ENCODE data around the gene TBX20. TPM values are rescaled to one million over a fixed set of nuclear protein-coding genes. Genes with fewer than 3 reads are reported as not detected.
A peak's percentile ranks its signal among the peaks of the same experiment; 100 is the strongest.

The TBX20 gene
- total and polyA plus RNA-seq, 2 of the 8 experiments (the other 6 are each of a cell fraction or from before 2014, with no cell fraction given) = 0.08 to 0.26 TPM

DNA sequence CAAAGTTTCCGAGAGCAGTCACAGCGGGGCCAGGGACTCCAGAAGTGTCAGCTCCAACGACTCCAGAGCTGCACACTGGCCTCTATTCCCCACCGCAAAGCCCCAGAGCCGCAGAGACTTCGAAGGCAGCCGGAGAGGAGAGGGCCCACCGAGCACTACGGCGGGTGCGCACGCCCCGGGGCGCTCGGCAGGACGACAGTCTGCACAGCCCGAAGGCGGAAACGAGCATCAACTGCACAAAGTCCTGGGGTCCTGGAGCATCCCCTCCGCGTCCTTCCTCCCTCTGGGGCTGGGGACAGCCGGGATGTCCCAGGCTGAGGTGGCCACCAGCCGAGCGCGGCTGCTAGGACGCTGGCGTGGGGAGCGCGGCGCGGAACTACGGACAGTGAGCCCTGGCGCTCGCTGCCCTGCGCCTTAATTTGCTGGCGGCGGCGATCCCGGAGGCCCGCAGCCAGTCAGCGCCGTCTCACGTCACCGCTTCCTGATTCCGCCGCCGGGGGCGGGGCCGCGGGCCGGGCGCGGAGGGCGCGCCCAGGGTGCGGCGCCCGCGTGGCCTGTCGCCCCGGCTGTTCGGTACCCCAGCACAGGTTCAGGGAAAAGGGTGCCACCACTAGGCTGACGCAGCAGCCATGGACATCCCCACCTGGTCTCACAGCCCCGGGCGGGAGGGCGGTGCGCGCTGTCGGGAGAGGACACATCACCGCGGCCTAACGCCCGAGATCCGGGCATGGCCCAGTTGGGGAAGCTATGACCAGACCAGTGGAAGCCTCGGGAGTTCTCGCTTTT lies at the start of gene TBX20 (continued):
- peak; percentile 46 for TF ChIP-seq ASH2L (IDR thresholded peaks at IDR 0.05; ENCODE audit: low read length)
- TF ChIP-seq FOSL1 (IDR thresholded peaks at IDR 0.05; ENCODE audit: insufficient read depth, low read depth, low read length) = no peak
- no peak for TF ChIP-seq CHD2 (IDR thresholded peaks at IDR 0.05; ENCODE audit: low read length)
- TF ChIP-seq KDM5A (IDR thresholded peaks at IDR 0.05; ENCODE audit: low read length) = no peak
- TF ChIP-seq TBP (IDR thresholded peaks at IDR 0.05; ENCODE audit: low read depth, low read length) = no peak
- TF ChIP-seq, protein P1, sequence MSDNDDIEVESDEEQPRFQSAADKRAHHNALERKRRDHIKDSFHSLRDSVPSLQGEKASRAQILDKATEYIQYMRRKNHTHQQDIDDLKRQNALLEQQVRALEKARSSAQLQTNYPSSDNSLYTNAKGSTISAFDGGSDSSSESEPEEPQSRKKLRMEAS (IDR thresholded peaks at IDR 0.05) = peak; percentile 5
- TF ChIP-seq CEBPB (IDR thresholded peaks at IDR 0.05; ENCODE audit: low read depth, low read length) = no peak
- no peak for TF ChIP-seq MAFK (IDR thresholded peaks at IDR 0.05; ENCODE audit: low read depth, low read length)
- TF ChIP-seq KDM4A (IDR thresholded peaks at IDR 0.05; ENCODE audit: low read depth, low read length, severe bottlenecking) = peak; percentile 96
- TF ChIP-seq USF2 (IDR thresholded peaks at IDR 0.05; ENCODE audit: low read length) = no peak
- no peak for TF ChIP-seq TAF7 (optimal IDR thresholded peaks at IDR 0.05; ENCODE audit: borderline replicate concordance, low read depth, low read length)
- 0 out of 2 replicates have a peak, but pooled peaks have one; percentile 31 for TF ChIP-seq TAF1 (IDR thresholded peaks at IDR 0.05; ENCODE audit: low read depth, low read length)
- TF ChIP-seq EGR1 (IDR thresholded peaks at IDR 0.05; ENCODE audit: borderline replicate concordance, low read depth, low read length) = no peak
- TF ChIP-seq ZNF274 (IDR thresholded peaks at IDR 0.05; ENCODE audit: borderline replicate concordance, extremely low read depth, low read length) = no peak
- no peak for TF ChIP-seq RXRA (IDR thresholded peaks at IDR 0.05; ENCODE audit: insufficient read depth, low read depth, low read length)

All from H1 (cell line).